Naive thymus-derived CD4-positive, alpha-beta T cell (primary cell): ENCODE data around the gene NEK10. TPM values are rescaled to one million over a fixed set of nuclear protein-coding genes. Genes with fewer than 3 reads are reported as not detected.
"Not testable (repeated sequence)": the region's sequence is repeated elsewhere in the genome, so short reads cannot be mapped to it uniquely, and the experiment has no call there.

Experiments used
- ATAC-seq: fragments of 150-1000 bp; cut with Tn5 transposase; 2 replicates; pipeline ENCODE4 v1.10.0; 2021; ENCODE audit warnings: mild to moderate bottlenecking, moderate library complexity
- CTCF ChIA-PET: fragments of 350-600 bp; sonication (Branson Sonifier 250); formaldehyde crosslinking; loops from one replicate; lab custom pipeline; 2021; ENCODE audit warnings: antibody characterized with exemption; lab: Charles Lee
- POLR2A ChIA-PET: fragments of 350-600 bp; sonication (Branson Sonifier 250); formaldehyde crosslinking; loops from one replicate; lab custom pipeline; 2021; ENCODE audit warnings: antibody characterized with exemption, inconsistent platforms; lab: Charles Lee
- DNase-seq, 9 donors: peaks; one replicate each; pipeline versions ENCODE4 v3.0.0 to v3.0.0-alpha.2; 2020 to 2022; ENCODE audit warnings: mixed read lengths in 1 of 9
- H3K27ac ChIP-seq: one replicate; pipeline ENCODE4 v1.7.0; 2013; ENCODE audit warnings: mild to moderate bottlenecking, low read depth, low read length, moderate library complexity
- H3K27me3 ChIP-seq, 2 donors: one replicate each; pipeline ENCODE4 v1.7.0; 2013; ENCODE audit warnings: low read length in 2 of 2, mild to moderate bottlenecking in 2 of 2, moderate library complexity in 2 of 2; ENCODE audit not compliant: control insufficient read depth in 2 of 2, insufficient read depth in 2 of 2
- H3K36me3 ChIP-seq, 3 experiments: 1 replicate in 2 of 3; 2 replicates in 1 of 3; pipeline ENCODE4 v1.7.0; 2013; ENCODE audit warnings: low read length in 3 of 3, mild to moderate bottlenecking in 3 of 3, moderate library complexity in 1 of 3; ENCODE audit not compliant: insufficient read depth in 3 of 3, control insufficient read depth in 2 of 3
- H3K4me1 ChIP-seq, 2 donors: one replicate each; pipeline ENCODE4 v1.7.0; 2013; ENCODE audit warnings: low read length in 2 of 2, mild to moderate bottlenecking in 2 of 2, moderate library complexity in 1 of 2; ENCODE audit not compliant: control insufficient read depth in 2 of 2, insufficient read depth in 2 of 2
- H3K4me3 ChIP-seq: 2 replicates; pipeline ENCODE4 v1.7.0; 2013; ENCODE audit warnings: mild to moderate bottlenecking, low read length
- H3K9me3 ChIP-seq, 3 experiments: 1 replicate in 2 of 3; 2 replicates in 1 of 3; pipeline ENCODE4 v1.7.0; 2013; ENCODE audit warnings: low read length in 3 of 3; ENCODE audit not compliant: control insufficient read depth in 2 of 3
- H3K27ac Mint-ChIP-seq, 9 donors: one replicate each; pipeline ENCODE4 v1.8.0; 2020 to 2022; ENCODE audit warnings: mixed read lengths in 9 of 9, mild to moderate bottlenecking in 8 of 9, moderate library complexity in 5 of 9, inconsistent platforms in 2 of 9
- H3K27me3 Mint-ChIP-seq, 5 donors: one replicate each; pipeline ENCODE4 v1.8.0; 2021 to 2022; ENCODE audit warnings: mixed read lengths in 5 of 5, mild to moderate bottlenecking in 1 of 5
- H3K36me3 Mint-ChIP-seq, 5 donors: one replicate each; pipeline ENCODE4 v1.8.0; 2020 to 2022; ENCODE audit warnings: mixed read lengths in 5 of 5, mild to moderate bottlenecking in 3 of 5, inconsistent platforms in 1 of 5
- H3K4me1 Mint-ChIP-seq, 7 donors: one replicate each; pipeline ENCODE4 v1.8.0; 2020 to 2022; ENCODE audit warnings: mixed read lengths in 7 of 7, mild to moderate bottlenecking in 3 of 7, inconsistent platforms in 1 of 7
- H3K4me3 Mint-ChIP-seq, 10 donors: one replicate each; pipeline ENCODE4 v1.8.0; 2020 to 2022; ENCODE audit warnings: mild to moderate bottlenecking in 10 of 10, mixed read lengths in 10 of 10, moderate library complexity in 6 of 10, inconsistent platforms in 2 of 10
- H3K9me3 Mint-ChIP-seq, 11 donors: one replicate each; pipeline ENCODE4 v1.8.0; 2020 to 2022; ENCODE audit warnings: mixed read lengths in 11 of 11, mild to moderate bottlenecking in 4 of 11, inconsistent platforms in 1 of 11, moderate library complexity in 1 of 11
- intact Hi-C, 2 donors: fragments of 100-400 bp; cut with micrococcal nuclease; formaldehyde crosslinking; loops; one replicate each; pipeline ENCODE4 v1.15.1; 2023
- polyA plus RNA-seq, 2 donors: library from polyadenylated mRNA; unstranded; fragments of 300-500 nt; fragmentation: Illumina TruSeq; gene quantifications; one replicate each; pipeline ENCODE4 v1.2.3, GENCODE V29; 2021
- total RNA-seq, 6 experiments: library from RNA in 5 of 6; stranded (reverse) in 5 of 6; gene quantifications; 1 replicate in 5 of 6; 2 replicates in 1 of 6; pipeline ENCODE4 v1.2.3 and lab custom pipeline; 2021 to 2026

Gene NEK10
- total and polyA plus RNA-seq, 7 experiments from 2014 or later: 0.64 to 2.0 (median 0.95) TPM; not detected in 2

DNA sequence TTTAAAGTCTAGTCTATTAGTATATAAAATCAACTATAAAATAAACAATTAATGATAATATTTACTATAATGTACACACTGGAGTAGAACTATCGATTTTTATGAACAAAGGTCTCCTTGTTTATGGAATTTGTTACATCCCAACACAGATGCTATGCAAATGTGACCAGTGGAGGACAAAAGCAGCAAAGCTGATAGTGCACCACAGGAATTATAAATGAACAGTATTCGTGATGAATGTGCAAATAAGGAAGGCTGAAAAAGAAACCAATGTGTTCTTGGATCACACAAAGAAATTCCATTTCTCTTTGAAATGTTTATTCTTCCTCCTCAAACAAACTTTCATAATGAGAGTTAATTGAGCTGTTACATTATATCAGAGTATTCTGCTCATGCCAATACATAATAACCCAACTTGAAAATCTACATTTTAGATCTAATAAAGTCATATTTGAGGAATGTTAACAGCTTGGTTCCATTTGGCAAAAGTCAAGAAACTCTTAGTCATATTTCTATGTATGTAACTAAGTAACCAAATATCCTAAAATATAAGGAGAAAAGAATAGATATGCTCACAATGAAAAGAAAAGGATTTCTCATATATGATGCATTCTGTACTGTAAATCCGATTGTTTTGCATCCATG, 79.3 kb downstream of the NEK10 start:
- H3K9me3 ChIP-seq: no peaks in the 10 kb centered on the region
- Mint-ChIP-seq H3K4me3 (no peak overlapping the region), H3K27me3 (no peaks in the 10 kb centered on the region), H3K27ac (no peak overlapping the region), H3K4me1 (no peaks in the 10 kb centered on the region), H3K36me3 (no peaks in the 10 kb centered on the region), H3K9me3 (peaks cover 0 to 3% (median 0%) of the 10 kb centered on the region in 11 donors)
- ATAC-seq (no peak), DNase-seq (no peak)
- intact Hi-C loops: no loop called here
- no peaks in the 10 kb centered on the region for H3K36me3 ChIP-seq
- ChIA-PET POLR2A (no interaction called here), CTCF (interaction anchor here (0.6 kb wide), 1 partner anchor 506 kb away, joined by 3 read pairs; no protein-coding TSS in a partner anchor)
- H3K4me1 ChIP-seq: no peaks in the 10 kb centered on the region
- no peak overlapping the region for H3K4me3 ChIP-seq
- H3K27ac ChIP-seq: no peak overlapping the region
- H3K27me3 ChIP-seq: no peaks in the 10 kb centered on the region

DNA sequence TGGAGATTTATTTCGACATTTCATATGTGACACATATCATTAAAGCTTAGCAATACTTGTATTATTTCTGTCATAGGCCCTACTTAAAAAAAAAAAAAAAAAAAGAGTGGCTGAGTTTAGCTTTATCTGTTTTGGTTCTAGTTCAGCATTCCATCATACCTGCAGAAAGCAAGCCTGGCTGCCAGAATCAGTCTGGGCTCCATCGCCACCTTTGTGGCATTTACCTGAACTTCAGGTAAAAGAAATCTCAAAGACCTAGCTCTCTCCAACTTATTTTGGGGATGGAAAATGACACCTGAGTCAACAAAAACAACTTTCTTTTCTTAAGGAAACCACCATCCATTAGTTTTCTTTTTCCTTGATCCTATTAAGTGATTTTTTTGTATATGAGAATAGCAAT, 82.1 kb downstream of the NEK10 start:
- ChIA-PET CTCF (interaction anchor here (0.6 kb wide), 1 partner anchor 181 kb away, joined by 3 read pairs; no protein-coding TSS in a partner anchor), POLR2A (no interaction called here)
- peaks cover 0 to 3% (median 0%) of the 10 kb centered on the region in 11 donors for H3K9me3 Mint-ChIP-seq
- no peak overlapping the region for H3K27ac Mint-ChIP-seq
- Histone ChIP-seq H3K4me3 (no peak overlapping the region), H3K27me3 (no peaks in the 10 kb centered on the region), H3K9me3 (no peaks in the 10 kb centered on the region), H3K36me3 (no peaks in the 10 kb centered on the region), H3K4me1 (no peaks in the 10 kb centered on the region), H3K27ac (no peak overlapping the region)
- H3K36me3 Mint-ChIP-seq: no peaks in the 10 kb centered on the region
- DNase-seq: no peak
- no peak overlapping the region for H3K4me3 Mint-ChIP-seq
- no peaks in the 10 kb centered on the region for H3K4me1 Mint-ChIP-seq
- no peak for ATAC-seq
- intact Hi-C loops: no loop called here
- H3K27me3 Mint-ChIP-seq: no peaks in the 10 kb centered on the region

DNA sequence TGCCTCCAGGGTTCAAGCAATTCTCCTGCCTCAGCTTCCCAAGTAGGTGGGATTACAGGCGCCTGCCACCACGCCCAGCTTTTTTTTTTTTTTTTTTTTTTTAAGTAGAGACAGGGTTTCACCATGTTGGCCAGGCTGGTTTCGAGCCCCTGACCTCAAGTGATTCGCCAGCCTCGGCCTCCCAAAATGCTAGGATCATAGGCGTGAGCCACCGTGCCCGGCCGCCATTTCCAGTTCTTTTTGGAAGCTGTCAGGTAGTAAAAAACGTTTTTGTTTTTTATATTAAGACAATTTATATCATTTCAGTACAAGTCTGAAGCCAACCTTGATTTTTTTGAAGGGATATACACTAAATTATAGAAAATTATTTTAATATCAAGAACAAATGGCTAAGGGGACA, 82.7 kb downstream of the NEK10 start:
- POLR2A ChIA-PET, H3K9me3 ChIP-seq, H3K27ac Mint-ChIP-seq, H3K27ac ChIP-seq, H3K4me1 ChIP-seq, ATAC-seq, H3K36me3 ChIP-seq, H3K4me3 Mint-ChIP-seq, H3K4me1 Mint-ChIP-seq, intact Hi-C loops, H3K9me3 Mint-ChIP-seq, H3K27me3 Mint-ChIP-seq, H3K4me3 ChIP-seq, DNase-seq, H3K36me3 Mint-ChIP-seq, H3K27me3 ChIP-seq: not testable (repeated sequence)
- CTCF ChIA-PET: interaction anchor here (0.6 kb wide), 1 partner anchor 181 kb away, joined by 3 read pairs; no protein-coding TSS in a partner anchor

DNA sequence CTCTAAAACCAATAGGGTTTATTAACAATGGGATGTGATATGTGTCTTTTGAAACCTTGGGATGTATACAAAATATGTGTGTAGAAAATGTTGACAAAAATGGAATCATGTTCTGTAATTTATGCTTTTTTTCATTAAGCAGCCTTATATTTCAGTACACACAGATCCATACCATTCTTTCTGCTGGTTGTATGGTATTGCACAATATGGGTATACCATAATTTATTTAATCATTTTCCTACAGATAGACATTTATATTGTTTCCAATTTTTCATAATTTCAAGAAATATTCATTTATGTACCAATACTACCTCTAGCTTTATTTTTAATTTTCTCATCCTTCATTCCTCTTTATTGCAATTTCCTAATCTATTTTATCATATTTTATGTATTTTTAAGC, 83.5 kb downstream of the NEK10 start:
- Mint-ChIP-seq H3K27ac (no peak overlapping the region), H3K9me3 (peaks cover 0 to 11% (median 4%) of the 10 kb centered on the region in 11 donors), H3K36me3 (peaks cover 0 to 7% (median 0%) of the 10 kb centered on the region in 5 donors), H3K4me3 (no peak overlapping the region), H3K27me3 (no peaks in the 10 kb centered on the region), H3K4me1 (no peaks in the 10 kb centered on the region)
- no peak overlapping the region for H3K27ac ChIP-seq
- H3K36me3 ChIP-seq: no peaks in the 10 kb centered on the region
- no peaks in the 10 kb centered on the region for H3K4me1 ChIP-seq
- no peaks in the 10 kb centered on the region for H3K27me3 ChIP-seq
- H3K4me3 ChIP-seq: no peak overlapping the region
- intact Hi-C loops: no loop called here
- CTCF ChIA-PET: no interaction called here
- no peaks in the 10 kb centered on the region for H3K9me3 ChIP-seq
- POLR2A ChIA-PET: no interaction called here
- ATAC-seq (no peak), DNase-seq (no peak)

DNA sequence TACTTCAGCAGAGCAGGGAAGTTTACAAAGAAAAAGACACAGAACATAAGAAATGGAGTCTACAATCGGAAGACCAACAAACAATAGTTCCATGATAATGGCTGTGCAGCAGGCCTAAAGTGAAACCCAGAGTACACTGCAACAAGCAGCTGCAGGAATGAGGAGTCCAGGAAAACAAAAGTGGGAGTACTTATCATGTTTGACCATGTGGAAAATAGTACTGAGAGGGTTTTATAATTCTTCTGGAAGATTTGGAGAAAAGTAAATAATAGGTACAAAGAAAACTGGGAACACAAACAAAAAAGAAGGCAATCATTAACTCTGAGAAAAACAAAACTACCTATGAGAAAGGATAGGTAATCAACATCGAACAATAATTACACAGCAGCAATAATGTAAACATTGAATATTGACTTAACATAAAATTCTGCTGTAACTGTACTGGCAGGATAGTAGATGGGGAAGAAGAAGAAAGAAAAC, 87.5 kb downstream of the NEK10 start:
- H3K27me3 Mint-ChIP-seq: no peaks in the 10 kb centered on the region
- Histone ChIP-seq H3K27ac (no peak overlapping the region), H3K36me3 (no peaks in the 10 kb centered on the region), H3K4me3 (no peak overlapping the region), H3K4me1 (no peaks in the 10 kb centered on the region), H3K9me3 (no peaks in the 10 kb centered on the region), H3K27me3 (no peaks in the 10 kb centered on the region)
- no peak overlapping the region for H3K4me3 Mint-ChIP-seq
- DNase-seq (no peak), ATAC-seq (no peak)
- intact Hi-C loops: no loop called here
- no peak overlapping the region for H3K27ac Mint-ChIP-seq
- H3K36me3 Mint-ChIP-seq: peaks cover 0 to 7% (median 0%) of the 10 kb centered on the region in 5 donors
- CTCF ChIA-PET: no interaction called here
- no peaks in the 10 kb centered on the region for H3K4me1 Mint-ChIP-seq
- POLR2A ChIA-PET: no interaction called here
- peaks cover 0 to 11% (median 4%) of the 10 kb centered on the region in 11 donors for H3K9me3 Mint-ChIP-seq

DNA sequence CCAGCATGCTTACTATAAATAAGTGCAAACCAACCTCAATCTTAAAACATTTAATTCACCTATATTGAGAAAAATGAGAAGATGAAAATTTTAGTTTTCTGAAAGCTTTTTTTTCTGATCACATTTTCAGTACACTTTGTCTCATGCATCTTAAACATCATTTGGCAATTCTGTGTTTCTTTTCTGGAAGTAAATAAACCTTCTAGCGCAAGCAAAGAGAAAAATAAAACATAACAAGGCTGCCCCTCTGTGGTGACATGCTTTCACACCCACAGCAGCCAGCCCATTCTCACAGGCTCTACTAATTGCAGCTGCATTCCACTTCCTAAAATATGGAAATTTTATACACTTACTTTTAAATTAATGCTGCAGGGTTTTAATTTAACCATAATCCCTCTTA, 90.1 kb downstream of the NEK10 start:
- no peaks in the 10 kb centered on the region for H3K9me3 ChIP-seq
- CTCF ChIA-PET: no interaction called here
- ATAC-seq (no peak), DNase-seq (no peak)
- intact Hi-C loops: no loop called here
- H3K27me3 ChIP-seq: no peaks in the 10 kb centered on the region
- H3K36me3 ChIP-seq: no peaks in the 10 kb centered on the region
- peaks cover 0 to 7% (median 0%) of the 10 kb centered on the region in 5 donors for H3K36me3 Mint-ChIP-seq
- H3K4me3 ChIP-seq: no peak overlapping the region
- H3K27me3 Mint-ChIP-seq: no peaks in the 10 kb centered on the region
- POLR2A ChIA-PET: no interaction called here
- H3K4me3 Mint-ChIP-seq: no peak overlapping the region
- no peak overlapping the region for H3K27ac ChIP-seq
- H3K4me1 ChIP-seq: no peaks in the 10 kb centered on the region
- H3K9me3 Mint-ChIP-seq: peaks cover 0 to 11% (median 4%) of the 10 kb centered on the region in 11 donors
- no peaks in the 10 kb centered on the region for H3K4me1 Mint-ChIP-seq
- no peak overlapping the region for H3K27ac Mint-ChIP-seq
